AG04449 (cell line): ENCODE results near the gene CCND2.

Experiments used
- CTCF ChIA-PET: fragments of 350-600 bp; formaldehyde crosslinking; extraction: SDS; loops from one replicate; lab custom pipeline; 2021; ENCODE audit warnings: antibody characterized with exemption; lab: Yijun Ruan, JAX
- POLR2A ChIA-PET: fragments of 400-600, 350-600 bp; formaldehyde crosslinking; extraction: SDS; loops from one replicate; lab custom pipeline; 2020; ENCODE audit warnings: antibody characterized with exemption, inconsistent platforms; lab: Yijun Ruan, JAX
- DNase-seq: peaks from one replicate; pipeline ENCODE4 v3.0.0-alpha.2; 2010; ENCODE audit warnings: low read depth, low spot score
- H3K4me3 ChIP-seq: 2 replicates; pipeline ENCODE4 v1.5.1; 2011; ENCODE audit warnings: low read depth, mild to moderate bottlenecking, control low read depth, low read length
- CTCF ChIP-seq: IDR thresholded peaks from one replicate; pipeline ENCODE4 v1.5.1; 2011; ENCODE audit warnings: mild to moderate bottlenecking, moderate library complexity, low read length, control low read depth, inconsistent platforms; ENCODE audit not compliant: insufficient read depth; ENCODE audit errors: missing control alignments

CCND2 gene

DNA sequence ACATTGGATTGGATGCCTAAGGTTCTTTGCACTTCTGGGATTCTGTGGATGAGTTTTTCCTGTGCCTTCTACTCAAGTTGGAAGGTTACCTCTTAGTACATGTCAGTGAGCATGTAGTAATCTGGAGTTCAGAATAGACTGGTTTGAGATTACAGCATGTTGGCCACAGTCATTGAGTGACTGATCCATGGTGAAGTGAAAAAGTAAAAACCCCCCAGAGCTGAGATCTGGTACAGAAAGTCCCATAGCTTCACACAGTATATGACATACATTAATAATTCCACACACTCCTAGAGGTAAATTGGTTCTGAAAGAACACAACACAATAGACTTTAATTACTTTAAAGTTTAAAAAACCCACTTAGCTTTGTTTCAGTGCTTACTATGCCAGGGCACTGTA, 11.9 kb upstream of the CCND2 start:
- CTCF ChIA-PET = interaction anchor here (3.4 kb wide), 1 partner anchor 15 kb away, joined by 18 read pairs; no protein-coding TSS in a partner anchor
- POLR2A ChIA-PET = no interaction called here
- no peak overlapping the region for H3K4me3 ChIP-seq
- TF ChIP-seq CTCF = no peak
- no peak for DNase-seq

DNA sequence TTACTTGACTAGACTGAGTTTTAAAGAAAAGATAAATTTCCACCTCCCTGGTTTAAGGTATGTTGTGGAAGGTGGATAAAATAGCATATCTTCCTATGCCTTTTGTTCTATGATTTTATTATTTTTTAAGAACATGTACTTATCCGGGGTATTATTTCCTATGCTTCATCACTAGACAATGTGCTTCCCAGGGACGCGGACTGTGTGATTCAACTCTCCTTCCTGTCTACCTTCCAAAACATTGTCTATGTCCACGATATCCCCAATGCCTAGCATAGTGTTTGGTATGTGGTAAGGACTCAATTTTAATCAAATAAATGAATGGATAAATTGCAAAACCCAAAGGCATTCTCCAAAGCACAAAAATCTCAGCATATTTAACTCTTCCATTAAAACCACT, 8.3 kb upstream of the CCND2 start:
- DNase-seq = no peak
- H3K4me3 ChIP-seq = no peak overlapping the region
- POLR2A ChIA-PET = no interaction called here
- CTCF ChIA-PET = interaction anchor here (0.8 kb wide), 1 partner anchor 13 kb away, joined by 3 read pairs; no protein-coding TSS in a partner anchor
- TF ChIP-seq CTCF = no peak

GRCh38 chr12:4266990-4267389, 6.6 kb upstream of the CCND2 start:
- TF ChIP-seq CTCF = no peak
- POLR2A ChIA-PET = no interaction called here
- DNase-seq = no peak
- CTCF ChIA-PET = interaction anchor here (2.4 to 3.6 kb wide), 2 partner anchors 10 to 159 kb away, joined by 10 to 31 read pairs; no protein-coding TSS in a partner anchor
- no peak overlapping the region for H3K4me3 ChIP-seq

GRCh38 chr12:4267704-4268328, 5.7 kb upstream of the CCND2 start:
- no peak for DNase-seq
- ChIA-PET POLR2A (no interaction called here), CTCF (interaction anchor here (1.3 to 3.6 kb wide), 3 partner anchors 10 to 229 kb away, joined by 3 to 31 read pairs (median 10); no protein-coding TSS in a partner anchor)
- H3K4me3 ChIP-seq = no peak overlapping the region
- no peak for TF ChIP-seq CTCF

DNA sequence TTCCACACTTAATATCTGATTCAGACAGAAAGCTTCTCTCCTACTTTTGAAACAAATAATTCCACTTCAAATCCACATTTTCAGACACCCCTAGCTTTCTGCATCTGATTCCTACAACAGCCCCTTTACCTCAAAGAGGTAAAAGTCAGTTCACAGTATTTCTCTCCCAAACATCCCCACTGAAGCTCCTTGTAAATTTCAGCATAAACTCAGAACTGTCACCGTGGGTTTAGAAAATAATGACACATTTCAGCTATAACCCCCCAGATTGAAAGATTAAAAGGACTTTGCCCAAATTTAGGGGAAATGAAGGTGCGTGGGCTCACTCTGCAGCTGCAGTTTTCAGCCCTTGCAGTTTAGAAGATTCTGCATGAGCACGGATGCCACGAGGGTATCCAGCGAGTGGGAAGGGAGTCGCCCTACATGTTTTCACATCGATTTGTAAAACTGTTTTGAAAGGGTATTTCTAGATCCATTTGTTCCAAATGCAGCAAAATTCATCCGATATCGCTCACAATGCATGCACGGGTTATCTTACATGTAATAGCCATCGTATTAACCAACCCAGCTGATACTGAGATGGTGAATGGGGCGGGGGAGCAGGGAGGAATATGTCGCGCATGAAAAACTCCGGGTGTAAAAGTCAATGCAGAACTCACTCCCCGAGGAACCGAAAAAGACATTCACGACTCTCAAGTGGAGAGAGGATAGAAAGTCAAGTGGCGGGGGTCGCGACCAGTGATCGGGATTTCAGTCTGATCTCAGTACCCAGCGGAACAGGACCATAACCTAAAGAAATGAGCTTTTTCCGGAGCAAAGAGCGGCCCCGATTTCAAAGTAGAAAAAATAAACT, 5.0 kb upstream of the CCND2 start:
- ChIA-PET CTCF (interaction anchor here (1.1 to 3.6 kb wide), 5 partner anchors 9 to 383 kb away, joined by 3 to 31 read pairs (median 3); no protein-coding TSS in a partner anchor), POLR2A (no interaction called here)
- DNase-seq = no peak
- TF ChIP-seq CTCF = no peak
- H3K4me3 ChIP-seq = no peak overlapping the region
